ENCODE data around the gene ARRB2. TPM values are rescaled to one million over a fixed set of nuclear protein-coding genes. Genes with fewer than 3 reads are reported as not detected.

Gene ARRB2
- total RNA-seq, 1 donor from 2014 or later: 6.6 TPM

GRCh38 chr17:4766723-4767122 is 56.3 kb downstream of the ARRB2 start:
- no peak for DNase-seq

DNA sequence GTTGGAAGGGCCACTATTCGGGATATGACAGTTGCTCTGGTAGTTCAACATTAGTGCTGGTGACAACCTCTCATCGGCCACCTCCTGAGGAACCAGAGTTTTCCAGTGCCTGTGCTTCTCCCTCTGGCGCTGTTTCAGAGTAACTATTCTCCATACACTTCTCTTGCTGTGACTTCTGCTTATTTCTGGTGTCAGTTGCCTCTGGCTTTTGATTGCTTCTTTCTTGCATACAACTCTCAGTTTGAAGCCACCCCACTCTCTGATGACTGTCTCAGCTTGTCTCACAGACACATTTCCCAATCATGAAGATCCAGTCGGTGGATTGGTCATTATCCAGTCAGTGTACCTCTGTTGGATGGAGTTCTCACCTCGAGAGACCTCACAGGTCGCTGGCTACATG is 57.9 kb downstream of the ARRB2 start:
- DNase-seq: no peak

- DNase-seq: no peak
Measured at GRCh38 chr17:4769628-4770027, 59.2 kb downstream of the ARRB2 start.

Other genes with a start within 250 kb of the ARRB2 start
- gene SPNS2, start 211.8 kb upstream of the ARRB2 start, total RNA-seq: 84.6 and 122 TPM in 2 replicates
- 32.2 and 52.0 TPM in 2 replicates for gene MYBBP1A, start 155.2 kb upstream of the ARRB2 start, total RNA-seq
- gene GGT6, start 150.1 kb upstream of the ARRB2 start, total RNA-seq: not detected in 2 replicates
- under 0.01 TPM in 1 of 2 replicates, not detected in the other for gene SMTNL2, start 126.1 kb upstream of the ARRB2 start, total RNA-seq
- gene ALOX15, start 69.0 kb upstream of the ARRB2 start, total RNA-seq: not detected in 2 replicates
- 33.5 and 64.0 TPM in 2 replicates for gene PELP1, start 6.5 kb upstream of the ARRB2 start, total RNA-seq
- 12.1 TPM in 2 replicates for gene MED11, start 20.8 kb downstream of the ARRB2 start, total RNA-seq
- 0.05 TPM in 1 of 2 replicates, not detected in the other for gene ZMYND15, start 29.2 kb downstream of the ARRB2 start, total RNA-seq
- gene CXCL16, start 29.3 kb downstream of the ARRB2 start, total RNA-seq: 1.5 and 2.2 TPM in 2 replicates
- gene TM4SF5, start 61.3 kb downstream of the ARRB2 start, total RNA-seq: not detected in 2 replicates
- 0.51 TPM in 1 of 2 replicates, not detected in the other for gene VMO1, start 75.7 kb downstream of the ARRB2 start, total RNA-seq
- gene GLTPD2, start 78.3 kb downstream of the ARRB2 start, total RNA-seq: not detected in 2 replicates
- gene PSMB6, start 85.5 kb downstream of the ARRB2 start, total RNA-seq: 157 and 202 TPM in 2 replicates
- 35.1 and 47.2 TPM in 2 replicates for gene PLD2, start 96.5 kb downstream of the ARRB2 start, total RNA-seq
- 44.9 and 58.2 TPM in 2 replicates for gene MINK1, start 122.7 kb downstream of the ARRB2 start, total RNA-seq
- gene C17orf107, start 188.9 kb downstream of the ARRB2 start, total RNA-seq: 0.68 and 1.1 TPM in 2 replicates
- 0.85 and 3.6 TPM in 2 replicates for gene CHRNE, start 192.5 kb downstream of the ARRB2 start, total RNA-seq
- gene GP1BA, start 221.6 kb downstream of the ARRB2 start, total RNA-seq: not detected in 2 replicates
- 59.2 and 67.8 TPM in 2 replicates for gene SLC25A11, start 229.4 kb downstream of the ARRB2 start, total RNA-seq
- 13.6 and 23.7 TPM in 2 replicates for gene RNF167, start 229.6 kb downstream of the ARRB2 start, total RNA-seq
- 298 and 729 TPM in 2 replicates for gene PFN1, start 237.9 kb downstream of the ARRB2 start, total RNA-seq
- 3.3 and 7.0 TPM in 2 replicates for gene ENO3, start 240.5 kb downstream of the ARRB2 start, total RNA-seq

All from dermis blood vessel endothelial cell (primary cell).